Fibroblast of skin of left biceps (primary cell): ENCODE results near the gene CD83.
"Not testable (repeated sequence)": the region's sequence is repeated elsewhere in the genome, so short reads cannot be mapped to it uniquely, and the experiment has no call there.

ENCODE experiments used
- DNase-seq, 2 experiments: peaks; one replicate each; pipeline ENCODE4 v3.0.0-alpha.2; 2013; ENCODE audit warnings: low read depth in 2 of 2

CD83 gene

GRCh38 chr6:14147891-14148290, 30.3 kb downstream of the CD83 start:
- no peak for DNase-seq

- DNase-seq = no peak
These were observed 30.9 kb downstream of the CD83 start for GRCh38 chr6:14148471-14148870.

- DNase-seq = no peak
These were observed 31.6 kb downstream of the CD83 start for GRCh38 chr6:14149053-14149738.

- no peak for DNase-seq
These were observed 32.2 kb downstream of the CD83 start for GRCh38 chr6:14149739-14150130.

- DNase-seq = not testable (repeated sequence)
These were observed 33.7 kb downstream of the CD83 start for GRCh38 chr6:14151300-14151699.

- DNase-seq = no peak
These were observed 34.2 kb downstream of the CD83 start for GRCh38 chr6:14151773-14152172.

GRCh38 chr6:14153228-14153627, 35.7 kb downstream of the CD83 start:
- no peak for DNase-seq

GRCh38 chr6:14159090-14159489, 41.5 kb downstream of the CD83 start:
- no peak for DNase-seq

- no peak for DNase-seq
These were observed 45.3 kb downstream of the CD83 start for GRCh38 chr6:14162826-14163225.

- DNase-seq = peak; percentile 39 to 46
These were observed 47.5 kb downstream of the CD83 start for GRCh38 chr6:14165091-14165490.

- DNase-seq = no peak
These were observed 49.3 kb downstream of the CD83 start for GRCh38 chr6:14166839-14167238.

GRCh38 chr6:14170128-14170527, 52.6 kb downstream of the CD83 start:
- DNase-seq = no peak

- DNase-seq = no peak
These were observed 55.0 kb downstream of the CD83 start for GRCh38 chr6:14172562-14172961.

GRCh38 chr6:14174226-14174625, 56.7 kb downstream of the CD83 start:
- no peak for DNase-seq

- DNase-seq = no peak
These were observed 57.4 kb downstream of the CD83 start for GRCh38 chr6:14174996-14175395.

GRCh38 chr6:14176429-14176828, 58.9 kb downstream of the CD83 start:
- no peak for DNase-seq

- DNase-seq = no peak
These were observed 60.0 kb downstream of the CD83 start for GRCh38 chr6:14177413-14178082.

GRCh38 chr6:14178083-14178445, 60.5 kb downstream of the CD83 start:
- DNase-seq = no peak

- no peak for DNase-seq
These were observed 63.0 kb downstream of the CD83 start for GRCh38 chr6:14180609-14181008.

- no peak for DNase-seq
These were observed 65.3 kb downstream of the CD83 start for GRCh38 chr6:14182916-14183315.
